Omental fat pad (tissue), 4 donors: ENCODE results near the gene CNIH4. TPM values are rescaled to one million over a fixed set of nuclear protein-coding genes. Genes with fewer than 3 reads are reported as not detected.

Source experiments
- ATAC-seq: fragments of 150-250 bp; one replicate; pipeline ENCODE4 v1.9.1; 2016; ENCODE audit warnings: mild to moderate bottlenecking, moderate library complexity; ENCODE audit not compliant: low FRiP score
- DNase-seq: peaks from one replicate; pipeline ENCODE4 v3.0.0-alpha.2; 2019; ENCODE audit warnings: low spot score
- CTCF ChIP-seq, 3 donors: fragments of 450-650 bp; IDR thresholded peaks; one replicate each; pipeline ENCODE4 v1.5.1; 2016 to 2017; ENCODE audit warnings: antibody characterized with exemption in 3 of 3, mild to moderate bottlenecking in 3 of 3, moderate library complexity in 2 of 3
- total RNA-seq, 4 donors: library from RNA; depleted of rRNA; stranded (reverse); fragments of >200 nt; gene quantifications; one replicate each; pipeline ENCODE4 v1.1.0, GENCODE V29; 2016

Gene CNIH4
- total RNA-seq, 4 donors from 2014 or later = 32.2 to 63.8 (median 35.7) TPM

- TF ChIP-seq CTCF (IDR thresholded peaks at IDR 0.05) = no peak
- ATAC-seq (no peak), DNase-seq (no peak)
Observed at GRCh38 chr1:224402472-224403036, 45.9 kb downstream of the CNIH4 start.

DNA sequence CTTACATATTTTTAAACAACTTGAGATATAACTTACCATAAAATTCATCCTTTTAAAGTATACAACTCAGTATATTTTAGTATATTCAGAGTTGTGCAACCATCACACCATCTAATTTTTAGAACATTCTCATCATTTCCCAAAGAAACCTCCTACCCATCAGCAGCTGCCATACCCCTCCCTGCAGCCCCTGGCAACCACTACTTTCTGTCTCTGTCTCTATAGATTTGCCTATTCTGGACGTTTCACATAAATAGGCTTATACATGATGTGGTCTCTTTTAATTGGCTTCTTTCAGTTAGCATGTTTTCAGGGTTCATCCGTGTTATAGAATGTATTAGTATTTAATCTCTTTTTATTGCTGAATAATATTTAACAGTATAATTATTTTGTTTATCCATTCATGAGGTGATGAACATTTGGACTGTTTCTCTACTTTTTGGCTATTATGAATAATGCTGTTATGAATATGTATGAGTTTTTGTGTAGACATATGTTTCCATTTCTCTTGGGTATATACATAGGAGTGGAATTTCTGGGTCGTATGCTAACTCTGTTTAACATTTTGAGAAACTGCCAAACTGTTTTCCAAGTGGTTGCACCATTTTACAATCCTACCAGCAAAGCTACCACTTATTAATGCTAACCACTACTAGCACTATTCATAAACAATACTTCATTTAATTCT lies 48.4 kb downstream of the CNIH4 start:
- TF ChIP-seq CTCF (IDR thresholded peaks at IDR 0.05) = no peak
- DNase-seq (no peak), ATAC-seq (no peak)

DNA sequence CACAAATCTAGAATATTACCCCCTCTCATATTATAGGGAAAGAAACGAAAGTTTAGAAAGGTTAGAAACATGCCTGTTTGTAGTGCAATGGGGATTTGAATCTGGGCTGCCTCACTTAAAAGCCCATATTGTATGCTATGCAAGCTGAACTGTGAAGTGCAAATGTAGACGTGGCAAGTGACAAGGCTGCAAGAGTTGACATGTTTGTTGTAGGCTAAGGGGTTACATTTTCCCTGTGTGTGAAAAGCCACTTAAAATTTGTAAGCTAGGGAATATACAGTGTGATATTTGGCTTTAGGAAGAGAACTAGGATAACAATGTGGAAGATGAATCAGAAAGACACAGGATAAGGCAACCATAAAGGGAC lies 48.9 kb downstream of the CNIH4 start:
- ATAC-seq = no peak
- DNase-seq = no peak
- no peak for TF ChIP-seq CTCF (IDR thresholded peaks at IDR 0.05)

DNA sequence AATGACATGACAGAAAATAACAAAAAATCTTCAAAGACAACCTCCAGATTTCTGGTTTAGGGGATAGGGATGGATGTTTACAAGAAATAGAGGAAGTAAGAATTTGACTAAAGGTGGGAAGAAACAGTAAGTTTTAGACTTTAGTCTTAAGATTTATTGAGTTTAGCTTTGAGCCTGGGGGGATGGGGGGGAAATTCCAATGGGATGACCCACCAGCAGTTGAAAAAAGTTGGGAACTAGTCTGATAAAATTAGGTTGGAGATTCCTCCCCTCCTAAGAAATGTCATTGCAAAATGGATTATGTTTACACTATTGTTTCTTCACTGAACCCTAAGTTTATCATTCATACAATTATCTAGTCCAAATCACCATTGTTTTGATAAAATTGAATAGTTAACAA lies 49.5 kb downstream of the CNIH4 start:
- ATAC-seq (no peak), DNase-seq (no peak)
- TF ChIP-seq CTCF (IDR thresholded peaks at IDR 0.05) = no peak

DNA sequence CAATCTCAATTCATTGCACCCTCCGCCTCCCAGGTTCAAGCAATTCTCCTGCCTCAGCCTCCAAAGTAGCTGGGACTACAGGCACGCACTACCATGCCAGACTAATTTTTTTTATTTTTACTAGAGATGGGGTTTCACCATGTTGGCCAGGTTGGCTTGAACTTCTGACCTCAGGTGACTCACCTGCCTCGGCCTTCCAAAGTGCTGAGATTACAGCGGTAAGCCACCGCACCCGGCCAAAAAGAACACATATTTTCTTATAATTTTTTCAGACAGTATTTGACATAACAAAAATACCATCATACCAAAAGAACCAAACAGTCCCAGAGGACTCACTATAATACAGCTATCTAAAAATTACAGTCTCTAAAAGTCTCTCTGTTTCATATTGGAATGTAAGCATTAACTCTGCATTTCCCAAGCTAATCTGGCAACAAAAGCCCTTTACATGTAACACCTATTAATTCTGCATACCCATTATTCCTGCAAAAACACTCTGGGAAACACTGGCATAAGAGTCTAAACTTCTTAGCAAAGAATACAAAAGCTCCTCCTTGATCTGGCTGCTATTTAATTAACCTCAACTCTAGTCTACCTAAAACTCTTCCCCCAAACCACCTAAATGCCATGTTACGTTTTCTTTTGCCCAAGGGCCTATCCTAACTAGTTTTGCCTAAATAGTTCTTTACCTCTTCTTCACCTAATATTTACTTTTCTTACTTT lies 51.1 kb downstream of the CNIH4 start:
- no peak for TF ChIP-seq CTCF (IDR thresholded peaks at IDR 0.05)
- ATAC-seq (peak; percentile 57), DNase-seq (no peak)

DNA sequence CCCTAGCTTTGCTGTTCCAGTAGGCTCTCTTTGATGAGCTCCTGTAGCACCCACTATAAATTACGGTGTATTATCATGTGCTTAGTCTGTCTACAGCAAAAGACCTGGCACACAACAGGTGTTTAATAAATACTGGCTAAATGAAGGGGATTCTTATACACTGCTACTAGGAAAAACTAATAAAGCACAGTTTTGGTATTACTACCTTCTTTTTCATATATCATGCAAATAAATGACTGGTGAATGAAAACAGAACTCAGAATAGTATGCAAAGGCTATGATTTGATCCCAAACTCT lies 51.6 kb downstream of the CNIH4 start:
- no peak for TF ChIP-seq CTCF (IDR thresholded peaks at IDR 0.05)
- DNase-seq (no peak), ATAC-seq (no peak)

DNA sequence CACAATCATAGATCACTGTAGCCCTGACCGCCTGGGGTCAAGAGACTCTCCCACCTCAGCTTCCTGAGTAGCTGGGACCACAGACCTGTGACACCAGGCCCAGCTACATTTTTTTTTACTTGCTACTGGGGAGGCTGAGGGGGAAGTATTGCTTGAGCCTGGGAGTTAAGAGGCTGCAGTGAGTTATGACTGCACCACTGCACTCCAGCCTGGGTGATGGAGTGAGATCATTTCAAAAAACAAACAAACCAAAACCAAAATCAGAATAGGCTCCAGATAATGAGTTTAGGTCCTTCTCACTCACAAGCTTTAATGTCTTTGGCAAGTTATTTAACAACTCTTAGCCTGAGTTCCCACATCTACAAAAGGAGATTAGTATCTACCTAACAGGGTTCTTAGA lies 55.1 kb downstream of the CNIH4 start:
- DNase-seq = no peak
- no peak for ATAC-seq
- no peak for TF ChIP-seq CTCF (IDR thresholded peaks at IDR 0.05)
